Skin epidermis (tissue), 12 donors: ENCODE data around the gene CHRND.

Source experiments
- H3K27ac ChIP-seq, 21 experiments: fragments of 200-600 bp; sonication (generic) in 11 of 21; one replicate each; pipeline ENCODE4 v1.5.0; 2020; ENCODE audit warnings: mild to moderate bottlenecking in 3 of 21, inconsistent platforms in 2 of 21, moderate library complexity in 2 of 21
- H3K4me3 ChIP-seq, 7 experiments: fragments of 200-600 bp; sonication (generic) in 2 of 7; one replicate each; pipeline ENCODE4 v1.5.0; 2020; ENCODE audit warnings: inconsistent platforms in 2 of 7, mild to moderate bottlenecking in 2 of 7, moderate library complexity in 1 of 7

The CHRND gene

GRCh38 chr2:232525791-232526371, at the start of gene CHRND:
Gene CHRND, plus strand, starts transcription at chr2:232526160. Its CDS starts 56 bp downstream, at chr2:232526216.
- Histone ChIP-seq H3K27ac (no peak within 1 kb of the TSS), H3K4me3 (no peak within 1 kb of the TSS)

- no peak overlapping the region for H3K27ac ChIP-seq
- no peak overlapping the region for H3K4me3 ChIP-seq
Observed at GRCh38 chr2:232476791-232477190, 49.2 kb upstream of the CHRND start.

- Histone ChIP-seq H3K4me3 (no peak overlapping the region), H3K27ac (no peak overlapping the region)
Observed at GRCh38 chr2:232477751-232478510, 48.0 kb upstream of the CHRND start.

- Histone ChIP-seq H3K4me3 (no peak overlapping the region), H3K27ac (no peak overlapping the region)
Observed at GRCh38 chr2:232478571-232479340, 47.2 kb upstream of the CHRND start.

- Histone ChIP-seq H3K27ac (no peak overlapping the region), H3K4me3 (no peak overlapping the region)
Observed at GRCh38 chr2:232479341-232480200, 46.4 kb upstream of the CHRND start.

- no peak overlapping the region for H3K27ac ChIP-seq
Observed at GRCh38 chr2:232480201-232481190, 45.5 kb upstream of the CHRND start.

GRCh38 chr2:232481322-232482140, 44.4 kb upstream of the CHRND start:
- H3K4me3 ChIP-seq, result no peak overlapping the region
- no peak overlapping the region for H3K27ac ChIP-seq

More at GRCh38 chr2:232480201-232481190, 45.5 kb upstream of the CHRND start:
- H3K4me3 ChIP-seq, result no peak overlapping the region

GRCh38 chr2:232482301-232483238, 43.4 kb upstream of the CHRND start:
- no peak overlapping the region for H3K4me3 ChIP-seq

GRCh38 chr2:232483311-232483922, 42.5 kb upstream of the CHRND start:
- H3K27ac ChIP-seq, result no peak overlapping the region

More at GRCh38 chr2:232482301-232483238, 43.4 kb upstream of the CHRND start:
- H3K27ac ChIP-seq, result no peak overlapping the region

GRCh38 chr2:232483923-232484627, 41.9 kb upstream of the CHRND start:
- no peak overlapping the region for H3K27ac ChIP-seq
- H3K4me3 ChIP-seq, result no peak overlapping the region

More at GRCh38 chr2:232483311-232483922, 42.5 kb upstream of the CHRND start:
- no peak overlapping the region for H3K4me3 ChIP-seq

GRCh38 chr2:232484628-232485347, 41.2 kb upstream of the CHRND start:
- Histone ChIP-seq H3K4me3 (no peak overlapping the region), H3K27ac (no peak overlapping the region)

- no peak overlapping the region for H3K4me3 ChIP-seq
Observed at GRCh38 chr2:232485348-232485756, 40.6 kb upstream of the CHRND start.

GRCh38 chr2:232485757-232486557, 40.0 kb upstream of the CHRND start:
- peak overlapping the region in 1 of 7 experiments; percentile 3 for H3K4me3 ChIP-seq
- H3K27ac ChIP-seq, result no peak overlapping the region

More at GRCh38 chr2:232485348-232485756, 40.6 kb upstream of the CHRND start:
- H3K27ac ChIP-seq, result no peak overlapping the region
